IPS-15b (cell line): ENCODE data around the gene FCER2.
"Not testable (repeated sequence)": the region's sequence is repeated elsewhere in the genome, so short reads cannot be mapped to it uniquely, and the experiment has no call there.

Source experiments
- H3K27me3 ChIP-seq: one replicate; pipeline ENCODE4 v1.6.1; 2013; ENCODE audit warnings: low read length; ENCODE audit not compliant: control insufficient read depth, insufficient read depth
- H3K36me3 ChIP-seq: one replicate; pipeline ENCODE4 v1.6.1; 2013; ENCODE audit warnings: low read length; ENCODE audit not compliant: control insufficient read depth, insufficient read depth
- H3K4me1 ChIP-seq: one replicate; pipeline ENCODE4 v1.6.1; 2013; ENCODE audit warnings: mild to moderate bottlenecking, low read length; ENCODE audit not compliant: control insufficient read depth, insufficient read depth
- H3K4me3 ChIP-seq: one replicate; pipeline ENCODE4 v1.5.1; 2013; ENCODE audit warnings: low read depth, low read length
- H3K9ac ChIP-seq: one replicate; pipeline ENCODE4 v1.6.1; 2013; ENCODE audit warnings: low read depth, mild to moderate bottlenecking, low read length
- H3K9me3 ChIP-seq: one replicate; pipeline ENCODE4 v1.6.1; 2013; ENCODE audit warnings: mild to moderate bottlenecking, low read length; ENCODE audit not compliant: control insufficient read depth, insufficient read depth

Gene FCER2

GRCh38 chr19:7701654-7702457 lies at the start of gene FCER2:
Gene FCER2 (minus strand): TSS chr19:7702131. CDS start chr19:7699760, 2,371 bp downstream.
- no peaks in the 10 kb centered on the region for H3K36me3 ChIP-seq
- peaks cover 7% of the 10 kb centered on the region for H3K4me1 ChIP-seq
- no peak within 1 kb of the TSS for H3K4me3 ChIP-seq
- H3K27me3 ChIP-seq = peaks cover 4% of the 10 kb centered on the region
- H3K9ac ChIP-seq = no peak within 1 kb of the TSS
- no peaks in the 10 kb centered on the region for H3K9me3 ChIP-seq

DNA sequence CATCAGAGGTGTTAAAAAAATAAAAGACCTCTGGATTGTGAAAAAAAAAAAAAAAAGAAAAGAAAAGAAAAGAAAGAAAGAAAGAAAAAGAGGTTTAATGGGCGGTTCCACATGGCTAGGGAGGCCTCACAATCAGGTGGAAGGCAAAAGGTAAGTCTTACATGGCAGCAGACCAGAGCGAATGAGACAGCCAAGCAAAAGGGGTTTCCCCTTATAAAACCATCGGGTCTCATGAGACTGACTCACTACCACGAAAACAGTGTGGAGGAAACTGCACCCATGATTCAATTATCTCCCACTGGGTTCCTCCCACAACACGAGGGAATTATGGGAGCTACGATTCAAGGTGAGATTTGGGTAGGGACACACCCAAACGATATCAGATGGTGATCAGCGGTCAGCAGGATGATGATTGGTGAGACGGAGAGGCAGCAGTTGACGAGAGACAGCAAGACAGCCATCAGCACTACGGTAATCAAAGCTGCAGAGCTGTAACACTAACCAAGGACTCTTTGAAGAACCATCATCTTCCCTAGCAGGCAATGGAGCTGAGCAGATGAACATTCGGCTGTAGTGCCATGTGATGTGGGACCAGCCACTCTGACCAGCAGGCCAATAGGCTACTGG lies 49.3 kb upstream of the FCER2 start:
- no peaks in the 10 kb centered on the region for H3K9me3 ChIP-seq
- H3K9ac ChIP-seq = no peak overlapping the region
- H3K36me3 ChIP-seq = no peaks in the 10 kb centered on the region
- no peaks in the 10 kb centered on the region for H3K27me3 ChIP-seq
- H3K4me3 ChIP-seq = no peak overlapping the region
- peaks cover 8% of the 10 kb centered on the region for H3K4me1 ChIP-seq

DNA sequence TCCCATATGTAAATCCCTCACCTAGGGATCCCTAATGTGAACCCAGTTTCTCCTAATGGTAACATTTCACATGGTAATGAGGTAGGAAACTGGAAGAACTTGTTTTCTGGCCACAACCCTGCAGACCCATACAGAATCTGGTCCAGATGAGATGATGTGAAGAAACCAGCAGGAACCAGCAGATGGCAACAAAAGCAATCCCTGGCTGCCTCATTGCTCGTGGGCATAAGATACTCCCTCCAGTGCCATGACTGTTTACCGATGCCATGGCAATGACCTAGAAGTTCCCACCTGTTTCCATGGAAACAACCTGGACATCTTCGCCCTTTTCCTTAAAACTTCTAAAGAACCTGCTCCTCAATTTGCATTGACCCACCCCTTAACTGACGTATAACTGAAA lies 46.8 kb upstream of the FCER2 start:
- Histone ChIP-seq H3K36me3 (no peaks in the 10 kb centered on the region), H3K27me3 (no peaks in the 10 kb centered on the region), H3K4me3 (no peak overlapping the region), H3K4me1 (peaks cover 8% of the 10 kb centered on the region), H3K9ac (no peak overlapping the region), H3K9me3 (no peaks in the 10 kb centered on the region)

DNA sequence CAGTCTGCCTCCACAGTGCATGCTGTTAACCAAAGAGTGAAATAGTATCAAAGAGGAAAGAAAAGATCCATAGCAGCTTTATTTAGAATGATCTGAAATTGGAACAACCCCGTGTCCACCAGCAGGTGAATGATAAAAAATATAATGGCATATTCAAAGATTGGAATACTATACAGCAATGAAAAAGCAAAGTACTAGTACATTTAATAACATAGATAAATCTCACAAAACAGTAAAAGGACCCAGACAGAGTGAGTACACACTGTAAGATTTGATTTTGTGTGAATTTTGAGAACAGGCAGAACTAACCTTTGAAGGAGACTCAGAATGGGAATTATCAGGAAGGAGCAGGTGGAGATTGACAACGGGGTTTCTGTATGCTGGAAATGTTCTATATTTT lies 46.2 kb upstream of the FCER2 start:
- H3K9me3 ChIP-seq = no peaks in the 10 kb centered on the region
- H3K27me3 ChIP-seq = no peaks in the 10 kb centered on the region
- H3K36me3 ChIP-seq = no peaks in the 10 kb centered on the region
- no peak overlapping the region for H3K9ac ChIP-seq
- H3K4me1 ChIP-seq = peaks cover 8% of the 10 kb centered on the region
- H3K4me3 ChIP-seq = no peak overlapping the region

GRCh38 chr19:7746903-7747884 lies 45.3 kb upstream of the FCER2 start, which contains the start of gene CD209:
Gene CD209 (minus strand): TSS chr19:7747534. CDS start chr19:7747511, 23 bp downstream.
- no peak within 1 kb of the TSS for H3K9ac ChIP-seq
- no peak within 1 kb of the TSS for H3K4me3 ChIP-seq

DNA sequence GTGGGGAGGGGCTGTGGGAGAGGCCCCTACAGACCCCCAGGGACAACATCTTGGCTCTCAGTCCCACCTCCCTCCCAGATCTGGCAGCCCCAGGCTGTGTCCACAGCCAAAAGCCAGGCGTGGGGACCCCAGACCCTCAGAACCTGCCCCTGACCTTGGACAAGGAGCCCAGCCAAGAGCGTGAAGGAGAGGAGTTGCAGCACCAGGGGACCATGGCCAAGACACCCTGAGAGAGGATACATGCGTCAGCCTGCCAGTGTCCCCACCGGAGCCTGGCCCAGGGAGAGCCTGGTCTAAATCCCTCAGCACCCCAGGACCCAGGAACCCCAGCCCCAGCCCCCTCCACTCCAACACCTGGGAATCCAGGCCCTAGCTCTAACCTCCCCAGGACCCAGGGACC lies 44.4 kb upstream of the FCER2 start:
- H3K36me3 ChIP-seq, H3K27me3 ChIP-seq, H3K4me3 ChIP-seq, H3K4me1 ChIP-seq, H3K9me3 ChIP-seq, H3K9ac ChIP-seq: not testable (repeated sequence)

More at GRCh38 chr19:7746903-7747884, 45.3 kb upstream of the FCER2 start, which contains the start of gene CD209:
- peaks cover 8% of the 10 kb centered on the region for H3K4me1 ChIP-seq
- H3K27me3 ChIP-seq = no peaks in the 10 kb centered on the region
- no peaks in the 10 kb centered on the region for H3K9me3 ChIP-seq
- no peaks in the 10 kb centered on the region for H3K36me3 ChIP-seq

GRCh38 chr19:7744871-7745650 lies 43.1 kb upstream of the FCER2 start:
- H3K27me3 ChIP-seq = peaks cover 2% of the 10 kb centered on the region
- no peaks in the 10 kb centered on the region for H3K36me3 ChIP-seq
- H3K9me3 ChIP-seq = no peaks in the 10 kb centered on the region
- H3K9ac ChIP-seq = no peak overlapping the region
- peaks cover 8% of the 10 kb centered on the region for H3K4me1 ChIP-seq
- no peak overlapping the region for H3K4me3 ChIP-seq

GRCh38 chr19:7744199-7744786 lies 42.4 kb upstream of the FCER2 start:
- Histone ChIP-seq H3K4me1 (peaks cover 8% of the 10 kb centered on the region), H3K27me3 (peaks cover 2% of the 10 kb centered on the region), H3K36me3 (no peaks in the 10 kb centered on the region), H3K9me3 (no peaks in the 10 kb centered on the region), H3K4me3 (no peak overlapping the region), H3K9ac (no peak overlapping the region)

- Histone ChIP-seq H3K36me3 (no peaks in the 10 kb centered on the region), H3K9me3 (no peaks in the 10 kb centered on the region), H3K9ac (no peak overlapping the region), H3K4me3 (no peak overlapping the region), H3K27me3 (peaks cover 2% of the 10 kb centered on the region), H3K4me1 (peaks cover 7% of the 10 kb centered on the region)
Measured at GRCh38 chr19:7743425-7743841, 41.5 kb upstream of the FCER2 start.

GRCh38 chr19:7742991-7743390 lies 41.1 kb upstream of the FCER2 start:
- H3K4me1 ChIP-seq = peaks cover 4% of the 10 kb centered on the region
- H3K27me3 ChIP-seq = peaks cover 2% of the 10 kb centered on the region
- no peaks in the 10 kb centered on the region for H3K36me3 ChIP-seq
- H3K9ac ChIP-seq = no peak overlapping the region
- H3K4me3 ChIP-seq = no peak overlapping the region
- H3K9me3 ChIP-seq = no peaks in the 10 kb centered on the region
